Upper lobe of right lung (tissue), 1 donor: Measurements from ENCODE around the gene CANT1. TPM values are rescaled to one million over a fixed set of nuclear protein-coding genes. Genes with fewer than 3 reads are reported as not detected.

Experiments used
- ATAC-seq: fragments of 200-7000 bp; cut with Tn5 transposase; one replicate; pipeline ENCODE4 v1.9.1; 2020; ENCODE audit warnings: mild to moderate bottlenecking, moderate library complexity
- DNase-seq: peaks from one replicate; pipeline ENCODE4 v3.0.0-alpha.2; 2020
- H3K27ac ChIP-seq: fragments of 200-600 bp; one replicate; pipeline ENCODE4 v1.8.0; 2022
- H3K27me3 ChIP-seq: fragments of 200-600 bp; one replicate; pipeline ENCODE4 v1.8.0; 2022; ENCODE audit warnings: mild to moderate bottlenecking
- H3K36me3 ChIP-seq: fragments of 200-600 bp; one replicate; pipeline ENCODE4 v1.8.0; 2022
- H3K4me1 ChIP-seq: fragments of 200-600 bp; one replicate; pipeline ENCODE4 v1.8.0; 2022
- H3K4me3 ChIP-seq: fragments of 200-600 bp; one replicate; pipeline ENCODE4 v1.8.0; 2022; ENCODE audit warnings: mild to moderate bottlenecking
- H3K9me3 ChIP-seq: fragments of 200-600 bp; one replicate; pipeline ENCODE4 v1.8.0; 2022
- intact Hi-C: fragments of 100-400 bp; cut with DNase I; formaldehyde crosslinking; loops from one replicate; pipeline ENCODE4 v1.11.0; 2022
- total RNA-seq: library from RNA; stranded (reverse); fragmentation: NEBNext Ultra II Directional; extraction: Animal tissue kit (Norgen Biotek cat#: 25700); gene quantifications from one replicate; pipeline ENCODE4 v1.2.1, GENCODE V29; 2021
- TF ChIP-seq, protein P1 (sequence below): fragments of 200-600 bp; IDR thresholded peaks from one replicate; pipeline ENCODE4 v1.8.0; 2022; ENCODE audit warnings: antibody characterized with exemption
- donor health status: DM: no; HTN: yes; CAD: no; lungs with severe emphysema.

CANT1 gene
- total RNA-seq, 1 donor from 2014 or later, result 59.6 TPM

DNA sequence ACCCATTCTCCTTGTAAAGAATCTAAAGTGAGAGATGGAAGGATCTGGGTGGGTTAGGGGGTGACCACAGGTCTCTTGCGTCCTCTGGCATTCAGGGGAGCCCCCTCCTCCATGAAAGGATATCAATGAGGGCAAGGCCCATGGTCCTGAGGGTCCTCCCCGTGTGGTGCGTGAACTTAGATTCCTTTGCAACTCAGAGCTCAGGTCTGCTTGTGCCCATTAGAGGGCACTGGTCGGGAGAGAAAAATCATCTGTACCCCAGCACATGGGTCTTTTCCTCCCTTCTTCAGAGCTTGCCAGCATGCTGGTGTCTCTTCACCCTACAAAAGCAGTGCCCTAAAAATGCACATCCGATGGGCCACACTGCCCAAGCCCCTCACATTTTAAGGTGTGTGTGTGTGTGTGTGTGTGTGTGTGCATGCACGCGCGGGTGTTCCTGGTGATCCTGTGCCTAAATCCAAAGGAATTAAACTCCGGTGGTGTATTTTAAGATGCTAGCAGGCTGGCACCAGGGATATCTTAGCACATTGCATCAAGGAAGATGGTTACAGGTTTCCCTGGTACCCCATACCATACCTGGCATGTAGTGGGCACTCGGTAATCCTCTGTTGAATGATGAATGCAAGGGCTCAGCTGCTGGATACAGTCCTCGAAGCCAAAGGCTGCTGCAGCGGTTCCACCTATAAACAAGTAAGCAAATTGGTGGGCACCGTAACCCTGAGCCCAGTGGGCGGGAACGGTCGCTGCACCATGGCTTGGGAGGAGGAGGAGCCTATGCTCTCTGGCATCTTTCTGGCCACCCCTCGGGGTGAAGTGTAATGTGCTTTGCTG lies 19.1 kb upstream of the CANT1 start:
- H3K4me3 ChIP-seq, result no peak overlapping the region
- intact Hi-C loops, result no loop called here
- DNase-seq (peak; percentile 40), ATAC-seq (no peak)
- H3K4me1 ChIP-seq, result peaks cover 39% of the 10 kb centered on the region
- TF ChIP-seq, protein P1, sequence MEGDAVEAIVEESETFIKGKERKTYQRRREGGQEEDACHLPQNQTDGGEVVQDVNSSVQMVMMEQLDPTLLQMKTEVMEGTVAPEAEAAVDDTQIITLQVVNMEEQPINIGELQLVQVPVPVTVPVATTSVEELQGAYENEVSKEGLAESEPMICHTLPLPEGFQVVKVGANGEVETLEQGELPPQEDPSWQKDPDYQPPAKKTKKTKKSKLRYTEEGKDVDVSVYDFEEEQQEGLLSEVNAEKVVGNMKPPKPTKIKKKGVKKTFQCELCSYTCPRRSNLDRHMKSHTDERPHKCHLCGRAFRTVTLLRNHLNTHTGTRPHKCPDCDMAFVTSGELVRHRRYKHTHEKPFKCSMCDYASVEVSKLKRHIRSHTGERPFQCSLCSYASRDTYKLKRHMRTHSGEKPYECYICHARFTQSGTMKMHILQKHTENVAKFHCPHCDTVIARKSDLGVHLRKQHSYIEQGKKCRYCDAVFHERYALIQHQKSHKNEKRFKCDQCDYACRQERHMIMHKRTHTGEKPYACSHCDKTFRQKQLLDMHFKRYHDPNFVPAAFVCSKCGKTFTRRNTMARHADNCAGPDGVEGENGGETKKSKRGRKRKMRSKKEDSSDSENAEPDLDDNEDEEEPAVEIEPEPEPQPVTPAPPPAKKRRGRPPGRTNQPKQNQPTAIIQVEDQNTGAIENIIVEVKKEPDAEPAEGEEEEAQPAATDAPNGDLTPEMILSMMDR, result no peak
- H3K9me3 ChIP-seq, result no peaks in the 10 kb centered on the region
- H3K36me3 ChIP-seq, result no peaks in the 10 kb centered on the region
- no peaks in the 10 kb centered on the region for H3K27me3 ChIP-seq
- H3K27ac ChIP-seq, result peak overlapping the region; percentile 77

DNA sequence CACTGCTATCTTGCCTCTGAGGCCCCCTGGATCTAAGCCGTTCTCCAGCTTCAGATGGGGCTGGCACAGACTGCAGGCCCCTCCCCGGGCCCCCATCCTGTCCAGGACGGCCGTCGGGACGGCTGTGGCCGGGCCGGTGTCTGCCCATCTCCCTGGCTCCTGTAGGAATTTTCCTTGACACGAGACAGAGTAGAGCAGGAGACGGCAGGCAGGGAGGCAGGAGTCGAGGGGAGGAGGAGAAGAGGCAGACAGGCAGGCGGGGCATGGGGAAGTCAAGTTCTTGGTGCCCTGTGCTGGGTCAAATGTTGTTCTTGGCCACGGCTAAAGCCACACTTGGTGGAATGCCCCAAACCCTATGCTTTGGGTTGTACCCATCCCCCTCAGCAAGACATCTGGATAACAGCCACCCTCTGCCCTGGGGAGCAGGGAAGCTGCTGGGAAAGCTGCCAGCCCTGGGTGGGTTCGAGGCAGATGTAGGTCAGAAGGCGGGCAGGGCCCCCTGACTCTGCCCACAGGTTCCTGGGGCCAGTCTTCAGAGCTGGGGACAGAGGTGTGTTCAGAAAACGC lies 18.4 kb upstream of the CANT1 start:
- TF ChIP-seq, protein P1, result no peak
- Histone ChIP-seq H3K27ac (peak overlapping the region; percentile 77), H3K9me3 (no peaks in the 10 kb centered on the region), H3K4me3 (no peak overlapping the region), H3K27me3 (no peaks in the 10 kb centered on the region), H3K4me1 (peaks cover 45% of the 10 kb centered on the region), H3K36me3 (no peaks in the 10 kb centered on the region)
- DNase-seq (peak; percentile 54), ATAC-seq (peak; percentile 3)
- intact Hi-C loops, result no loop called here

DNA sequence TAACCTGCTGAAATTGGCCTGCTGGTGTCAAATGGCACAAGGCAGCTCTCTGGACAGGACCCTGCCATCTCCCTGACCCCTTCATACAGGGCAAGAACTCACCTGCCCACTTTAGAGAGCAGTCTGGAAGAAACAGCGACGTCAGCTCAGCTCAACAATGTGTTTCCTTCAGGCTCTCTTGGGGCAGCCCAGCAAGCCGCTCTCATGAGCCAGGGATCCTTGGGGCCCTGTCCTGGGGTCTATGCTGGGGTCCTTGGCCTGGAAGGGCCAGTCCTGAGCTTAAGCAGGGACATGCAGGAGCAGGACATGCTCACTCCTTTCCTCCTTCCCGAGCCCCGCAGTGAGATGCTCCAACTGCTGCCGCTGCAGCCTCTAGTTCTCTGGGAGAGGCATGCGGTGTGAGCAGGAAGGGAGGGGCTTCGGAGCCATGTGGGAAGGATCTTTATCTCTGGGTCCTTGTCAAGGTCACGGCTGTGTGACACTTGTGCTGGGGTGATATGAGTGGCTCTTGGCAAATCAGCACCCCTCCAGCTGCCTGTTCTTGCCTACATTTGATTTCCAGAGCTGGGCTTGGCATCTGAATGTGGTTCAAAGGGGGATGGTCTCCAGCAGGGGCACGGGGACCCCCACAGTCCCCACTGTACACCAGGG lies 17.8 kb upstream of the CANT1 start:
- Histone ChIP-seq H3K27me3 (no peaks in the 10 kb centered on the region), H3K4me1 (peaks cover 51% of the 10 kb centered on the region), H3K9me3 (no peaks in the 10 kb centered on the region), H3K4me3 (no peak overlapping the region), H3K27ac (peak overlapping the region; percentile 77), H3K36me3 (no peaks in the 10 kb centered on the region)
- TF ChIP-seq, protein P1, result no peak
- DNase-seq (peak; percentile 63), ATAC-seq (no peak)
- intact Hi-C loops, result no loop called here

DNA sequence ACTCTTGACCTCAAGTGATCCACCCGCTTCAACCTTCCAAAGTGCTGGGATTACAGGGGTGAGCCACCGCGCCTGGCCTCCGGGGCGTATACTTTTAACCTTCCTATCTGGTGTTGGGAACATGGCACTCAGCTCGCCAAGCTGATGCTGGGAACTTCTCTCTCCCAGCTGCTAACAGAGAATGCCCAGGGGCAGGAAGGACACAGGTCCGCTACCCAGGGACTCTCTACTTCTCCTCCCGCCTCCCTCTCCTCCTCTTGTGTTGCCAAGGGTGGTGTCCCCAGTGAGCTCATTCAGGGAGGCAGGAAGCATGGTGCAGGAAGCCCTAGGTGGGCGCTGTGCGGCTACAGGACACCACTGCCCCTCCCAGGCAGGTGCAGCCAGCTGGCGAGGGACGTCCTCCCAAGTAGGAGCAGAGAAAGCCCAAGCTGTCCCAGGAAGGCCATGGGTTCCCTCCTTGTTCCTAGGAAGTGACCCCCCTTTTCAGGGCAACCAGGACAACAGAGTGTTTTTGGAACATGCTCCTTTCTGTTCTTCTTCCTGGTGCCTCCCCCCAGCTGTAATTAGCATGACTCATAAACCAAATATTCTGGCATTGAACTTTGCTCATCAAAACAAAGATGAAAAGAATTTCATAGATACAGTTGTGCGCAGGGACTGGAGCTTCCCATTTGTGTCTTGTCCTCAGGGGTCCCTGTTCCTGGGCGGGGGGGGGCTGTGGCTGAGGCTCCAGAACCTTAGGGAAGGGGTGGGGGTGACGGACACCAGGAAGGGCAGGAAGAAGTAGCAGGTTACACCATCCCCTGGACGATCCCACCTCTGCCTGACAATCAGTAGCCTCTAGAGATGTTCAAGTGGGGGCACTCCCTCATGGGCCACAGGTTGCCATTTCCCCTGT lies 17.1 kb upstream of the CANT1 start:
- Histone ChIP-seq H3K36me3 (no peaks in the 10 kb centered on the region), H3K27me3 (no peaks in the 10 kb centered on the region), H3K27ac (peak overlapping the region; percentile 77), H3K4me1 (peaks cover 57% of the 10 kb centered on the region), H3K9me3 (no peaks in the 10 kb centered on the region), H3K4me3 (no peak overlapping the region)
- DNase-seq (peak; percentile 63), ATAC-seq (peak; percentile 4)
- TF ChIP-seq, protein P1, result no peak
- intact Hi-C loops, result no loop called here
